GM06990 (cell line): Measurements from ENCODE around the gene KCNG3.

Experiments
- DNase-seq: peaks from one replicate; pipeline ENCODE4 v3.0.0-alpha.2; 2011; ENCODE audit not compliant: insufficient read length; ENCODE audit errors: extremely low read depth
- H3K27me3 ChIP-seq: replicated peaks from 2 replicates; pipeline ENCODE4 v1.6.0; 2011; ENCODE audit warnings: low read length; ENCODE audit not compliant: control insufficient read depth, insufficient read depth
- H3K36me3 ChIP-seq: 2 replicates; pipeline ENCODE4 v1.5.1; 2011; ENCODE audit warnings: low read length; ENCODE audit not compliant: control insufficient read depth, insufficient read depth
- H3K4me3 ChIP-seq: replicated peaks from 2 replicates; pipeline ENCODE4 v1.5.1; 2011; ENCODE audit warnings: low read depth, mild to moderate bottlenecking, control low read depth, low read length
- CTCF ChIP-seq: IDR thresholded peaks from 2 replicates; pipeline ENCODE4 v1.5.1; 2011; ENCODE audit warnings: low read length, control low read depth, mild to moderate bottlenecking, inconsistent platforms; ENCODE audit not compliant: insufficient read depth, poor library complexity, severe bottlenecking

KCNG3 gene

DNA sequence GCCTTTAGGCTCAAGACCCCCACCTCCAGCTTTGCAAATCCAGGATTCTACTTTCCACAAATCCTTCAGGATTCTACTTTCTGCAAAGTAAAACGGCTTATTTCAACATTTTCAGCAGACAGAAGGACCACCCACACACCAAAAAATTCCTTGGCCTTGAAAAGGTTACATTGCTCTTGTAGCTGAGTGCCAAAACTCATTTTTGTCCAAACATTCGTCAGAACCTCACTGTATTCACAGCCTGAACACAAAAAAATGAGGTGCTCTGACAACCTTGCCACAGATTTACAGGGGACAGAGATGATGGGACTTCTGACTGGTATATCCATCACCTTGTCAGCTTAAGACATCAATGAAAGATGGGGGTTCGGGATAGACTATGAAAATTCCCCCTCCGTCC is 69.7 kb downstream of the KCNG3 start:
- TF ChIP-seq CTCF, result no peak
- Histone ChIP-seq H3K27me3 (no peaks in the 10 kb centered on the region; the same call in 1 of the 2 replicates), H3K36me3 (no peaks in the 10 kb centered on the region), H3K4me3 (no peak overlapping the region)
- no peak for DNase-seq

- Histone ChIP-seq H3K36me3 (no peaks in the 10 kb centered on the region), H3K27me3 (no peaks in the 10 kb centered on the region; the same call in 1 of the 2 replicates), H3K4me3 (no peak overlapping the region)
- TF ChIP-seq CTCF, result no peak
- DNase-seq, result no peak
These were observed 72.1 kb downstream of the KCNG3 start for GRCh38 chr2:42421601-42422239.

DNA sequence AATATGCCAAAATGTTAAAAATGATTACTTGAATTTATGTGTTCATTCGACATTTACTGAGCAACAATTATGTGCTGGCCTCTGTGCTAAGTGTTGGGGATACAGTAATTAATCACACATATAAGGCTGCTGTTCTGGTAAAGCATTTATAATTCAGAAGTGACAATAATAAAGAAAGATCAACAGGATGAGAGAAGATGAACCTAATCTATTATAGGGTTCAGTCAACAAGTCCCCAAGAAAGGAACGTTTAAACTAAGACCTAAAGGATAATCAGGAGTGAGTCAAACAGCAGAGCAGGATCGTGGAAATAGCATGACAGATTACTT is 72.7 kb downstream of the KCNG3 start:
- no peak for TF ChIP-seq CTCF
- DNase-seq, result no peak
- no peak overlapping the region for H3K4me3 ChIP-seq
- no peaks in the 10 kb centered on the region; the same call in 1 of the 2 replicates for H3K27me3 ChIP-seq
- H3K36me3 ChIP-seq, result no peaks in the 10 kb centered on the region

DNA sequence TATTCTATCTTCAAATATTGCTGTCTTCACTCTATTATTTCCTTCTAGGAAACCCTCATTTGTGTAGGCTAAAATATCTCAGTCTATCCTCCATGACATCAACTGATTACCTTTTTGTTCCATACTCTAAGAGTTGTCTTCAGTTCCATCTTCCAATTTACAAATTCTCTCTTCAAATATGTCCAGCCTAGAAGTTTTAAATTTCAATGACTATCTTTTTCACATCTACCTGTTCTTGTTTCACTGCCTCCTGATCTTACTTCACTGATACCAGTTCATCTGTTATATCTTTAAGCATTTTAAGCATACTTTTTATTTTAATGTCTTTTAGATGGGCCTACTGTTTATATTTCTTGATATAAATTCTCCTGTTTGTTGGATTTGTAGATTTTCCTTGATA is 79.1 kb downstream of the KCNG3 start:
- no peak overlapping the region for H3K4me3 ChIP-seq
- no peaks in the 10 kb centered on the region for H3K36me3 ChIP-seq
- H3K27me3 ChIP-seq, result no peaks in the 10 kb centered on the region
- no peak for DNase-seq
- TF ChIP-seq CTCF, result no peak

DNA sequence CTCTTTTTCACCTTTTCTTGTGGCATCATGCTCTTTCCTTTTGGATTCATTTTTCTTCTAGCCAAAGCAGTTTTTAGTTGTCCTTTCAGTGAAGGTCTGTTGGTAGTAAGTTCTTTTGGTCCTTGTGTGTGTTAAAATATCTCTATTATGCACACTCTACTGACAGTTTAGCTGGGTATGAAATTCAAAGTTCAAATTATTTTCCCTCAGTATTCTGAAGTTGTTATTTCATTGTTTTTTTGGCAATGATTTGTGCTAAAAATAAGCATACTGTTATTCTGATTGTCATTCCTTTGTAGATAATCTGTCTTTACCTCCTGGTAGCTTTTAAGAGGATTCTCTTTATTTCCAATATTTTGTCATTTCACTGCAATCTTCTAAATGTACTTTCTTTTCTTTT is 79.6 kb downstream of the KCNG3 start:
- no peaks in the 10 kb centered on the region for H3K27me3 ChIP-seq
- no peak for TF ChIP-seq CTCF
- H3K4me3 ChIP-seq, result no peak overlapping the region
- no peaks in the 10 kb centered on the region for H3K36me3 ChIP-seq
- DNase-seq, result no peak
